Measurements from ENCODE around the gene DNAJB6.
"Not testable (repeated sequence)": the region's sequence is repeated elsewhere in the genome, so short reads cannot be mapped to it uniquely, and the experiment has no call there.

DNAJB6 gene

GRCh38 chr7:157442993-157443831, 106.4 kb downstream of the DNAJB6 start:
- H3K9me3 ChIP-seq (ENCODE audit: control insufficient read depth, low read length): no peaks in the 10 kb centered on the region
- H3K36me3 ChIP-seq (ENCODE audit: control insufficient read depth, insufficient read depth, low read length, severe bottlenecking): no peaks in the 10 kb centered on the region
- no peaks in the 10 kb centered on the region for H3K4me1 ChIP-seq (ENCODE audit: control insufficient read depth, insufficient read depth, low read length)
- H3K4me3 ChIP-seq (ENCODE audit: low read length): no peak overlapping the region
- DNase-seq (ENCODE audit: low read depth): no peak
- H3K27me3 ChIP-seq (replicated peaks; ENCODE audit: control insufficient read depth, insufficient read depth, low read length): no peaks in the 10 kb centered on the region
- no peak overlapping the region for H3K9ac ChIP-seq (ENCODE audit: low read length)

- Histone ChIP-seq H3K9me3 (ENCODE audit: control insufficient read depth, low read length) (no peaks in the 10 kb centered on the region), H3K4me1 (ENCODE audit: control insufficient read depth, insufficient read depth, low read length) (no peaks in the 10 kb centered on the region), H3K27me3 (replicated peaks; ENCODE audit: control insufficient read depth, insufficient read depth, low read length) (no peaks in the 10 kb centered on the region), H3K4me3 (ENCODE audit: low read length) (no peak overlapping the region), H3K36me3 (ENCODE audit: control insufficient read depth, insufficient read depth, low read length, severe bottlenecking) (no peaks in the 10 kb centered on the region), H3K9ac (ENCODE audit: low read length) (no peak overlapping the region)
- DNase-seq (ENCODE audit: low read depth): no peak
Observed at GRCh38 chr7:157444011-157444842, 107.4 kb downstream of the DNAJB6 start.

- DNase-seq (ENCODE audit: low read depth): no peak
- H3K4me1 ChIP-seq (ENCODE audit: control insufficient read depth, insufficient read depth, low read length): no peaks in the 10 kb centered on the region
- no peaks in the 10 kb centered on the region for H3K9me3 ChIP-seq (ENCODE audit: control insufficient read depth, low read length)
- H3K4me3 ChIP-seq (ENCODE audit: low read length): no peak overlapping the region
- no peak overlapping the region for H3K9ac ChIP-seq (ENCODE audit: low read length)
- no peaks in the 10 kb centered on the region for H3K27me3 ChIP-seq (replicated peaks; ENCODE audit: control insufficient read depth, insufficient read depth, low read length)
- H3K36me3 ChIP-seq (ENCODE audit: control insufficient read depth, insufficient read depth, low read length, severe bottlenecking): no peaks in the 10 kb centered on the region
Observed at GRCh38 chr7:157444843-157445135, 108.0 kb downstream of the DNAJB6 start.

GRCh38 chr7:157445246-157445955, 108.6 kb downstream of the DNAJB6 start:
- H3K9me3 ChIP-seq (ENCODE audit: control insufficient read depth, low read length): no peaks in the 10 kb centered on the region
- H3K27me3 ChIP-seq (replicated peaks; ENCODE audit: control insufficient read depth, insufficient read depth, low read length): no peaks in the 10 kb centered on the region
- no peak overlapping the region for H3K9ac ChIP-seq (ENCODE audit: low read length)
- no peaks in the 10 kb centered on the region for H3K36me3 ChIP-seq (ENCODE audit: control insufficient read depth, insufficient read depth, low read length, severe bottlenecking)
- no peaks in the 10 kb centered on the region for H3K4me1 ChIP-seq (ENCODE audit: control insufficient read depth, insufficient read depth, low read length)
- no peak for DNase-seq (ENCODE audit: low read depth)
- no peak overlapping the region for H3K4me3 ChIP-seq (ENCODE audit: low read length)

GRCh38 chr7:157445956-157446295, 109.1 kb downstream of the DNAJB6 start:
- no peaks in the 10 kb centered on the region for H3K27me3 ChIP-seq (replicated peaks; ENCODE audit: control insufficient read depth, insufficient read depth, low read length)
- H3K9me3 ChIP-seq (ENCODE audit: control insufficient read depth, low read length): no peaks in the 10 kb centered on the region
- H3K36me3 ChIP-seq (ENCODE audit: control insufficient read depth, insufficient read depth, low read length, severe bottlenecking): no peaks in the 10 kb centered on the region
- H3K4me1 ChIP-seq (ENCODE audit: control insufficient read depth, insufficient read depth, low read length): no peaks in the 10 kb centered on the region
- no peak overlapping the region for H3K9ac ChIP-seq (ENCODE audit: low read length)
- DNase-seq (ENCODE audit: low read depth): no peak
- no peak overlapping the region for H3K4me3 ChIP-seq (ENCODE audit: low read length)

GRCh38 chr7:157446322-157446721, 109.5 kb downstream of the DNAJB6 start:
- no peak for DNase-seq (ENCODE audit: low read depth)
- H3K9me3 ChIP-seq (ENCODE audit: control insufficient read depth, low read length): no peaks in the 10 kb centered on the region
- H3K4me3 ChIP-seq (ENCODE audit: low read length): no peak overlapping the region
- no peak overlapping the region for H3K9ac ChIP-seq (ENCODE audit: low read length)
- H3K27me3 ChIP-seq (replicated peaks; ENCODE audit: control insufficient read depth, insufficient read depth, low read length): no peaks in the 10 kb centered on the region
- no peaks in the 10 kb centered on the region for H3K36me3 ChIP-seq (ENCODE audit: control insufficient read depth, insufficient read depth, low read length, severe bottlenecking)
- H3K4me1 ChIP-seq (ENCODE audit: control insufficient read depth, insufficient read depth, low read length): no peaks in the 10 kb centered on the region

GRCh38 chr7:157454003-157454402, 117.2 kb downstream of the DNAJB6 start:
- not testable (repeated sequence) for DNase-seq (ENCODE audit: low read depth); H3K4me1 ChIP-seq (ENCODE audit: control insufficient read depth, insufficient read depth, low read length); H3K36me3 ChIP-seq (ENCODE audit: control insufficient read depth, insufficient read depth, low read length, severe bottlenecking); H3K4me3 ChIP-seq (ENCODE audit: low read length); H3K9me3 ChIP-seq (ENCODE audit: control insufficient read depth, low read length); H3K27me3 ChIP-seq (replicated peaks; ENCODE audit: control insufficient read depth, insufficient read depth, low read length); H3K9ac ChIP-seq (ENCODE audit: low read length)

GRCh38 chr7:157457355-157458253, 120.8 kb downstream of the DNAJB6 start:
- Histone ChIP-seq H3K9me3 (ENCODE audit: control insufficient read depth, low read length) (no peaks in the 10 kb centered on the region), H3K27me3 (replicated peaks; ENCODE audit: control insufficient read depth, insufficient read depth, low read length) (peaks cover 10% of the 10 kb centered on the region), H3K36me3 (ENCODE audit: control insufficient read depth, insufficient read depth, low read length, severe bottlenecking) (no peaks in the 10 kb centered on the region), H3K4me3 (ENCODE audit: low read length) (no peak overlapping the region), H3K9ac (ENCODE audit: low read length) (no peak overlapping the region), H3K4me1 (ENCODE audit: control insufficient read depth, insufficient read depth, low read length) (no peaks in the 10 kb centered on the region)
- no peak for DNase-seq (ENCODE audit: low read depth)

- Histone ChIP-seq H3K27me3 (replicated peaks; ENCODE audit: control insufficient read depth, insufficient read depth, low read length) (peaks cover 10% of the 10 kb centered on the region), H3K9ac (ENCODE audit: low read length) (no peak overlapping the region), H3K4me1 (ENCODE audit: control insufficient read depth, insufficient read depth, low read length) (no peaks in the 10 kb centered on the region), H3K36me3 (ENCODE audit: control insufficient read depth, insufficient read depth, low read length, severe bottlenecking) (no peaks in the 10 kb centered on the region), H3K4me3 (ENCODE audit: low read length) (no peak overlapping the region), H3K9me3 (ENCODE audit: control insufficient read depth, low read length) (no peaks in the 10 kb centered on the region)
- no peak for DNase-seq (ENCODE audit: low read depth)
Observed at GRCh38 chr7:157458254-157458633, 121.4 kb downstream of the DNAJB6 start.

- Histone ChIP-seq H3K4me3 (ENCODE audit: low read length) (no peak overlapping the region), H3K9ac (ENCODE audit: low read length) (no peak overlapping the region), H3K27me3 (replicated peaks; ENCODE audit: control insufficient read depth, insufficient read depth, low read length) (peaks cover 16% of the 10 kb centered on the region), H3K4me1 (ENCODE audit: control insufficient read depth, insufficient read depth, low read length) (no peaks in the 10 kb centered on the region), H3K36me3 (ENCODE audit: control insufficient read depth, insufficient read depth, low read length, severe bottlenecking) (no peaks in the 10 kb centered on the region), H3K9me3 (ENCODE audit: control insufficient read depth, low read length) (no peaks in the 10 kb centered on the region)
- no peak for DNase-seq (ENCODE audit: low read depth)
Observed at GRCh38 chr7:157459966-157460365, 123.2 kb downstream of the DNAJB6 start.

Data from adipocyte (in vitro differentiated cells).